Left ventricle myocardium inferior (tissue), 1 donor: ENCODE results near the gene SLC5A5. TPM values are rescaled to one million over a fixed set of nuclear protein-coding genes. Genes with fewer than 3 reads are reported as not detected.

Experiments
- DNase-seq: peaks from one replicate; pipeline ENCODE4 v3.0.0-alpha.2; 2020
- H3K27ac ChIP-seq: fragments of 200-600 bp; replicated peaks from 2 replicates; pipeline ENCODE4 v1.8.0; 2021
- H3K27me3 ChIP-seq: fragments of 200-600 bp; 2 replicates; pipeline ENCODE4 v1.8.0; 2021; ENCODE audit warnings: low read depth
- H3K36me3 ChIP-seq: fragments of 200-600 bp; 2 replicates; pipeline ENCODE4 v1.8.0; 2021
- H3K4me1 ChIP-seq: fragments of 200-600 bp; 2 replicates; pipeline ENCODE4 v1.8.0; 2021
- H3K4me3 ChIP-seq: fragments of 200-600 bp; 2 replicates; pipeline ENCODE4 v1.8.0; 2021; ENCODE audit warnings: mild to moderate bottlenecking, moderate library complexity
- H3K9me3 ChIP-seq: fragments of 200-600 bp; replicated peaks from 2 replicates; pipeline ENCODE4 v1.8.0; 2021
- CTCF ChIP-seq: fragments of 200-600 bp; IDR thresholded peaks from 2 replicates; pipeline ENCODE4 v1.8.0; 2021; ENCODE audit warnings: antibody characterized with exemption, mild to moderate bottlenecking, borderline replicate concordance
- intact Hi-C: fragments of 100-400 bp; cut with micrococcal nuclease; formaldehyde crosslinking; loops from one replicate; pipeline ENCODE4 v1.11.0; 2022
- total RNA-seq: library from RNA; stranded (reverse); fragmentation: NEBNext Ultra II Directional; extraction: Animal tissue kit (Norgen Biotek cat#: 25700); gene quantifications from one replicate; pipeline ENCODE4 v1.2.1, GENCODE V29; 2021
- donor health status: DM: no; HTN: yes; CAD: no; lungs with severe emphysema.

SLC5A5 gene
- total RNA-seq, 1 donor from 2014 or later: not detected

GRCh38 chr19:17944301-17944700, 72.6 kb downstream of the SLC5A5 start:
- Histone ChIP-seq H3K27ac (no peak overlapping the region), H3K4me1 (peaks cover 20% of the 10 kb centered on the region), H3K27me3 (peaks cover 9% of the 10 kb centered on the region), H3K4me3 (no peak overlapping the region), H3K9me3 (no peaks in the 10 kb centered on the region), H3K36me3 (peaks cover 23% of the 10 kb centered on the region)
- DNase-seq: no peak
- intact Hi-C loops: no loop called here
- TF ChIP-seq CTCF: no peak

Other genes with a start within 250 kb of the SLC5A5 start
- gene UNC13A, start 183.6 kb upstream of the SLC5A5 start, total RNA-seq: 0.05 TPM
- 21.4 TPM for gene MAP1S, start 152.5 kb upstream of the SLC5A5 start, total RNA-seq
- 0.71 TPM for gene FCHO1, start 120.5 kb upstream of the SLC5A5 start, total RNA-seq
- not detected for gene B3GNT3, start 76.8 kb upstream of the SLC5A5 start, total RNA-seq
- gene INSL3, start 50.4 kb upstream of the SLC5A5 start, total RNA-seq: not detected
- 1.7 TPM for gene JAK3, start 24.0 kb upstream of the SLC5A5 start, total RNA-seq
- gene RPL18A, start 12.0 kb upstream of the SLC5A5 start, total RNA-seq: 767 TPM
- 87.4 TPM for gene CCDC124, start 61.1 kb downstream of the SLC5A5 start, total RNA-seq
- 0.38 TPM for gene KCNN1, start 95.2 kb downstream of the SLC5A5 start, total RNA-seq
- gene ARRDC2, start 136.2 kb downstream of the SLC5A5 start, total RNA-seq: 16.6 TPM
- 0.44 TPM for gene IL12RB1, start 215.0 kb downstream of the SLC5A5 start, total RNA-seq
- gene MAST3, start 225.8 kb downstream of the SLC5A5 start, total RNA-seq: 4.6 TPM